CMK (cell line): Measurements from ENCODE around the gene SORCS2.
"Not testable (repeated sequence)": the region's sequence is repeated elsewhere in the genome, so short reads cannot be mapped to it uniquely, and the experiment has no call there.

Experiments
- DNase-seq: peaks from one replicate; pipeline ENCODE4 v3.0.0-alpha.2; 2010; ENCODE audit warnings: low read depth

SORCS2 gene

GRCh38 chr4:7160439-7160838 is 31.9 kb upstream of the SORCS2 start:
- DNase-seq = no peak

GRCh38 chr4:7160951-7161440 is 31.3 kb upstream of the SORCS2 start:
- no peak for DNase-seq

- no peak for DNase-seq
Measured at GRCh38 chr4:7161721-7162214, 30.6 kb upstream of the SORCS2 start.

DNA sequence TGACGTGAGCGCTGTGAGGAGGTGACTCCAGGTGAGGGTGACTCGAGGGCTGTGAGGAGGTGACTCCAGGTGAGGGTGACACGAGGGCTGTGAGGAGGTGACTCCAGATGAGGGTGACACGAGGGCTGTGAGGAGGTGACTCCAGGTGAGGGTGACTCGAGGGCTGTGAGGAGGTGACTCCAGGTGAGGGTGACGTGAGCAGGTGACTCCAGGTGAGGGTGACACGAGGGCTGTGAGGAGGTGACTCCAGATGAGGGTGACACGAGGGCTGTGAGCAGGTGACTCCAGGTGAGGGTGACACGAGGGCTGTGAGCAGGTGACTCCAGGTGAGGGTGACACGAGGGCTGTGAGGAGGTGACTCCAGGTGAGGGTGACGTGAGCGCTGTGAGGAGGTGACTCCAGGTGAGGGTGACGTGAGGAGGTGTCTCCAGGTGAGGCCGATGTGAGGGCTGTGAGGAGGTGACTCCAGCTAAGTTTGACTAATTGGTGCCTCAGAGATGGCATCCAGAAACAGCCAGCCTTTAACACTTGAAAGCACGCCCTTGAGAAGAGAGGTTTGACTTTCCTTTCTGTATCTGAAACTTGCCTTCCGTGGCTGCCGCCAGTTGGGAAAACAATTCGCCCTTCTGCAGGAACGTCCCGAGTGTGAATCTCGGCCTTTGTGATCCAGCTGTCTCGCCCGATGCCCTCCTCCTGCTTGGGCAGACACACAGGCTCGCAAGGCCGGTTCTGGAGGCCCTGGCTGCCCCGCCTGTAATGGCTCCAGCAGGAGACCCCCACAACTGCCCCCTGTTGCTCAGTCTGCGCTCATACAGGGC is 27.1 kb upstream of the SORCS2 start:
- not testable (repeated sequence) for DNase-seq

DNA sequence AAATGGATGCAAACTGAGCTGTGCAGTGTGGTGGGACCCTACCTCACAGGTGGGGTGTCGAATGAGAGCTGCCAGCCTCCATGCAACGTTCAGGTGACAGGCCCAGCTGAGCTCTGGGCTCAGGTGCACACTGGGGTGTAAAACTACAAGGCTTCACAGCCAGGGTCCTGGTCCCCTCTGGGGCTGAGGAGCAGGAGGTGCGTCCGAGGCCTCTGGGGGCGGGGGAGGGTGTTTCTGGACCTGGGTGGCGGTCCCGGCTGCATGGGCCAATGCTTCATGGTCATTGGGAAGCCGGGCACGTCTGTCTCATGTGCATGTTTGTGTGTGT is 26.5 kb upstream of the SORCS2 start:
- no peak for DNase-seq

DNA sequence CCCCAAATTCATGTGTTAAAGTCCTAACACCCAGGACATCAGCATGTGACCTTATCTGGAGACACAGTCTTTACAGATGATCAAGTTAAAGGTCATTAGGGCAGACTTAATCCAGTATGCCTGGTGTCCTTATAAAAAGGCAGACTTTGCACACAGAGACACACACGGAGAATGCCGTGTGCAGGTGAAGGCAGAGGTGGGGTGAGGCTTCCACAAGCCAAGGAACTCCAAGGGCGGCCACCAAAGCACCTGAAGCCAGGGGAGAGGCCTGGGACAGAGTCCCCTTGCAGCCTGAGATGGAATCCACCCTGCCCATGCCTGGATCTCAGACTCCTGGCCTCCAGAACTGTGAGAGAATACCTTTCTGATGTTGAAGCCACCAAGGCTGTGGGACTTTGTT is 26.1 kb upstream of the SORCS2 start:
- no peak for DNase-seq

DNA sequence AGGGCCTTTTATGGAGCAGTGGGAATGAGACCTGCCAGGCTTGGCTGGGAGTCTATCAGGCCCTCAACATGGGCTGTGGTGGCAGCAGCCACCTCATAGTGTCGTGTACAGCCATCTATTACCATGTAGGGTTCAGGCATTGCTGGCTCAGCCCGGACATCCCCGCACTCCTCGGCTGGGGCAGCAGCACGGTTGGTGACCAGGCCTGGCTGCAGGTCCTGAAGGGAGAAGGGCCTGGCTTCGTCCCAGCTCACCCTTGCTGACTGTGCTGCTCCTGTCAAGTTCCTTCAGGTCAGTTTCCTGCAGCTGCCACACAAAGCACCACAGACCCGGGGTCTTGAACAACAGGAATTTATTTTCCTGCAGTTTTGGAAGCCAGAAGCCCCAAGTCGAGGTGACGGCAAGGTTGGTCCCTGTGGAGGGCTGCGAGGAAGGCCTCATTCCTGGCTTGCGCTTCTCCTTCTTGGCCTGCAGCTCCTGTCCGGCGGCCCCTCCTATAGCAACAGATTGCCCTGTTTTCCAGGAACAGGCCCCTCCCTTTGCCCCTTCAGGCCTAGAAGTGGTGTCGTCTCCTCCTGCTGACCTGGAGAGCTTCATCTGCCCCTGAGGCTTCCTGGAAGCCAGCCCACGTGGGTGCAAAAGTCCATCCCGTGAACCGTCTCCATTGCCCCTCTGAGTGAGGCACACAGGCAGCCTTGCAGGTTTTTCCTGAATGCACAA is 25.2 kb upstream of the SORCS2 start:
- no peak for DNase-seq

DNA sequence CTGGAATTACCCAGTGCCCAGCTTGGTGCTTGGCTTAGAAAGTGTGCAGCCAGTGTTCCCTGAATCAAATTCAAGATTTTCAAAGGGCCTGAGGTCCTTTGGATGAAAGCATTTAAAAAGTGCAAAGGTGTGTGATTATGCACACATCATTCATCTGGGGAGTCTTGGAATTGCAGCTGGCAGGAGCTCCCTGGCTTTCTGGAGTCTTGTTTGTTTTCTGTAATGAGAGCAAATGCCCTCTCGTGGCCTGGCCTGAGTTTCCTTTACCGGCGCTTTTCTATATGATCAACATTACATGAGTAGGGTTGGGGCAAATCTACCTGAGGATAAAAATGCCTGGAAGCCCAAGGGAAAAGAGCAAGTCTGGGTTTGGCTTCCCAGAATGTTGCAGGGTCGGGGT is 24.6 kb upstream of the SORCS2 start:
- no peak for DNase-seq

DNA sequence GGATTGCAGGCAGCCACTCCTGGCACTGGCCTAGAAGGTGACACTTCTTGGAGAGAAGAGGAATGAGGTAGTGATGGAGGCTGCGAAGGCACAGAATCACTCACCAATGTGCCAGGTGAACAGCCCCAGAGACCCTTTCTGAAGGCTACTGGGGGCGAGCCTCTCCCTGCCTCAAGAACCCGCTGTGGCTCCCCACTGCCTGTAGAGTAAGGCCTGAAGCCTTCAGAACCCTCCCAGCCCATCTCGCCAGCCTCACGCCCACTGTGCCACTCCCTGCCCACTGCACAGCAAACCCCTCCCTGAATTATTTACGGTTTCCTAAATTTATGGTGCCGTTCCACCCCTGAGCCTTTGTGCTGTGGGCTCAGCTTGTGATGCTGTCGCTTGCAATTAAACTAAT is 24.2 kb upstream of the SORCS2 start:
- no peak for DNase-seq

- no peak for DNase-seq
Measured at GRCh38 chr4:7169134-7169533, 23.2 kb upstream of the SORCS2 start.

DNA sequence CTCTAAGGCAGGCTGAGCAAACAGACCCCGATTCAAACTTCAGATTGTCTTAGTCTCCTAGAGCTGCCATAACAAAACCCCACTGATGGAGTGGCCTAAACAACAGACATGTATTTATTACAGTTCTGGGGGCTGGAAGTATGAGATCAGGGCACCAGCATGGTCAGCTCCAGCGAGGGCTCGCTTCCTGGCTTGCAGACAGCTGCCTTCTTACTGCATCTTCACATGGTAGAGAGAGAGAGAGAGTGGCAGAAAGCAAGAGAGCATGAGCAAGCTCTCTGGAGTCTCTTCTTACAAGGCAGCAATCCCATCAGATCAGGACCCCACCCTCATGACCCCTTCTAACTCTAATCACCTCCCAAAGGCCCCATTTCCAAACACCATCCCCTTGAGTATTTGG is 22.3 kb upstream of the SORCS2 start:
- DNase-seq = no peak

- no peak for DNase-seq
Measured at GRCh38 chr4:7171191-7171900, 21.0 kb upstream of the SORCS2 start.

DNA sequence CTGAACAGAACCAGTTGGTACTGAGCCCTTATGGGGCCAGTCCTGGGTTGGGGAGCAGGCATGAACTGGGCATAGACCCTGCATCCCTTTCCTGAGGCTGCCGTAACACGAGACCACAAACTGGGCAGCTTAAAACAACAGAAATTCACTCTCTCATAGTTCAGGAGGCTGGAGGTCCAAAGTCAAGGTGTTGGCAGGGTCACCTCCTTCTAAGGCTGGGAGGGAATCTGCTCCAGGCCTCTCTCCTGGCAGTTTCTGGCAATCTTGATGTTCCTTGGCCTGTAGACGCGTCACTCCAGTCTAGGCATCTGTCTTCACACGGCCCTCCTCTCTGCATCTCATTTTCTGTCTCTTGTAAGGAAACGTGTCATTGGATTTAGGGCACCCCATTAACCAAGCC is 19.8 kb upstream of the SORCS2 start:
- DNase-seq = no peak

- no peak for DNase-seq
Measured at GRCh38 chr4:7172946-7173345, 19.4 kb upstream of the SORCS2 start.

- DNase-seq = no peak
Measured at GRCh38 chr4:7173841-7174449, 18.4 kb upstream of the SORCS2 start.

- DNase-seq = no peak
Measured at GRCh38 chr4:7179158-7179557, 13.2 kb upstream of the SORCS2 start.

GRCh38 chr4:7180938-7181337 is 11.4 kb upstream of the SORCS2 start:
- no peak for DNase-seq

- DNase-seq = no peak
Measured at GRCh38 chr4:7182616-7183015, 9.7 kb upstream of the SORCS2 start.

- DNase-seq = no peak
Measured at GRCh38 chr4:7183161-7183560, 9.2 kb upstream of the SORCS2 start.

GRCh38 chr4:7183780-7184460 is 8.4 kb upstream of the SORCS2 start:
- no peak for DNase-seq

DNA sequence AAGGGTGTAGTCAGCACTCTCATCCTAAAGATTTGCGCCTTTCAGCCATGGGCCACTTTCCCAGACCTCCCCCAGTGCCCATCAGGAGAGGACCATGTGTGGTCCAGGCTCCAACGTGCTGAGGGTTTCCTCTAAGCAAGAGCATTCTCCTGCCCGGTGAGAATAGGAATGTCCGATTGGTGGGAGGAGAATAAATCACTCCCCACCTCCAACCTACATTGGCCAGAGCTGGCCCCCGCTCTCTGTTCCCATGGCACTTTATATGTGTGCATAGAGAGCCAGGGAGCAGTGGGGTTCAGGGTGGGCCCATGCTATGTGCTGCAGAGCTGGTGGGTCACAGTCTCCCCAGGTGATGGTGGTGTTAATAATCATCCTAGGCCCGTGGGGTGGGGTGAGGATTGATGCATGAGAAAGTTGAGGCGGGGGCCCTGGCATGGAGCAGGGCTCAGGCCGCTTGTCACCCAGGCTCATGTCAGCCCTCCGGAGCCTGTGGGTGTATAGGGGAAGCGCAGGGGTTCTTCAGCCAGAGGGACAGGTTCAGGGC is 6.8 kb upstream of the SORCS2 start:
- no peak for DNase-seq
